Fibroblast of lung (primary cell): Measurements from ENCODE around the gene UBR3. TPM values are rescaled to one million over a fixed set of nuclear protein-coding genes. Genes with fewer than 3 reads are reported as not detected.
A peak's percentile ranks its signal among the peaks of the same experiment; 100 is the strongest.

Source experiments
- DNase-seq, 2 donors: peaks; one replicate each; pipeline versions ENCODE4 v3.0.0 to v3.0.0-alpha.2; 2010; ENCODE audit warnings: low read depth in 2 of 2
- H2AFZ ChIP-seq: 2 replicates; pipeline ENCODE4 v1.5.1; 2012; ENCODE audit warnings: low read length, control low read depth, inconsistent platforms
- H3K27ac ChIP-seq: 2 replicates; pipeline ENCODE4 v1.5.1; 2011; ENCODE audit warnings: low read length, control low read depth; ENCODE audit not compliant: insufficient read depth
- H3K27me3 ChIP-seq: 2 replicates; pipeline ENCODE4 v1.5.1; 2011; ENCODE audit warnings: mild to moderate bottlenecking, low read length; ENCODE audit not compliant: control insufficient read depth, insufficient read depth
- H3K36me3 ChIP-seq: 2 replicates; pipeline ENCODE4 v1.5.1; 2011; ENCODE audit warnings: low read length; ENCODE audit not compliant: control insufficient read depth, insufficient read depth
- H3K4me1 ChIP-seq: 2 replicates; pipeline ENCODE4 v1.5.1; 2011; ENCODE audit warnings: low read length; ENCODE audit not compliant: control insufficient read depth, insufficient read depth; ENCODE audit errors: extremely low read depth
- H3K4me2 ChIP-seq: 2 replicates; pipeline ENCODE4 v1.5.1; 2011; ENCODE audit warnings: low read length, control low read depth; ENCODE audit not compliant: insufficient read depth; ENCODE audit errors: extremely low read depth
- H3K4me3 ChIP-seq, 4 experiments: fragments of 200-600 bp in 1 of 4; sonication (generic) in 1 of 4; replicated peaks in 1 of 4; 2 replicates each; pipeline ENCODE4 v1.5.1; 2011 to 2016; ENCODE audit warnings: low read length in 4 of 4, low read depth in 3 of 4, mild to moderate bottlenecking in 3 of 4, control low read depth in 2 of 4, inconsistent platforms in 1 of 4, mixed read lengths in 1 of 4; ENCODE audit not compliant: insufficient read depth in 1 of 4; ENCODE audit errors: control extremely low read depth in 1 of 4
- H3K79me2 ChIP-seq: 2 replicates; pipeline ENCODE4 v1.5.1; 2012; ENCODE audit warnings: mild to moderate bottlenecking, low read length, inconsistent platforms; ENCODE audit not compliant: control insufficient read depth, insufficient read depth
- H3K9ac ChIP-seq: 2 replicates; pipeline ENCODE4 v1.5.1; 2011; ENCODE audit warnings: mild to moderate bottlenecking, low read length, control low read depth; ENCODE audit not compliant: insufficient read depth
- H3K9me3 ChIP-seq: 2 replicates; pipeline ENCODE4 v1.5.1; 2012; ENCODE audit warnings: low read depth, low read length; ENCODE audit not compliant: control insufficient read depth, insufficient read depth
- H4K20me1 ChIP-seq: 2 replicates; pipeline ENCODE4 v1.5.1; 2011; ENCODE audit warnings: low read length; ENCODE audit not compliant: control insufficient read depth, insufficient read depth; ENCODE audit errors: extremely low read depth
- CTCF ChIP-seq, 2 donors: IDR thresholded peaks in 1 of 2; conservative IDR thresholded peaks in 1 of 2; 1 replicate in 1 of 2; 2 replicates in 1 of 2; pipeline ENCODE4 v1.5.1; 2011 to 2012; ENCODE audit warnings: low read length in 2 of 2, control low read depth in 1 of 2, inconsistent platforms in 1 of 2, low read depth in 1 of 2, mild to moderate bottlenecking in 1 of 2
- EZH2 ChIP-seq: IDR thresholded peaks from 2 replicates; pipeline ENCODE4 v1.5.1; 2012; ENCODE audit warnings: low read length, control low read depth, mild to moderate bottlenecking; ENCODE audit errors: missing control alignments
- polyA plus RNA-seq, 2 donors: library from polyadenylated mRNA; depleted of rRNA in 1 of 2; stranded (reverse) in 1 of 2; unstranded in 1 of 2; fragments of >200 nt; gene quantifications; 2 replicates each; pipeline ENCODE4 v1.2.1, GENCODE V29; 2011 to 2012; ENCODE audit warnings: missing spikeins in 1 of 2
- total RNA-seq: library from RNA; depleted of rRNA; stranded (reverse); fragments of >200 nt; gene quantifications from 2 replicates; pipeline ENCODE4 v1.2.1, GENCODE V29; 2014

Gene UBR3
- total and polyA plus RNA-seq, 2 donors (not counting 1 experiment from before 2014, with no cell fraction given), result 21.7 to 39.5 TPM

DNA sequence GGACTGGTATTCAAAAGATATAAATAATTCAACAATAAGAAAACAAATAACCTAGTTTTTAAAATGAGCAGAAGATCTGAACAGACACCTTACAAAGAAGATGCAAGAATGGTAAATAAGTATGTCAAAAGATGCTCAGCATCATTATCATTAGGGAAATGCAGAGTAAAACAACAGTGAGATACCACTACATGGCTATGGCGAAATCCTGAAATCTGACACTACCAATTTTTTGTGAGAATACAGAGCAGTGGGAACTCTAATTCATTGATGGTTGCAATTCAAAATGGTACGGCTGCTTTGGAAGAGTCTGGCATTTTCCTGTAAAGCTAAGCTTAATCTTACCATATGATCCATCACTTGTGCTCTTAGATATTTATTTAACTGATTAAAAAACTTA is 151.8 kb downstream of the UBR3 start:
- Histone ChIP-seq H3K4me2 (no peak overlapping the region), H3K36me3 (no peaks in the 10 kb centered on the region), H3K9me3 (no peaks in the 10 kb centered on the region), H4K20me1 (no peaks in the 10 kb centered on the region), H3K27me3 (no peaks in the 10 kb centered on the region), H3K9ac (no peak overlapping the region), H2AFZ (no peak overlapping the region), H3K4me1 (no peaks in the 10 kb centered on the region), H3K4me3 (no peak overlapping the region), H3K79me2 (no peaks in the 10 kb centered on the region), H3K27ac (no peak overlapping the region)
- TF ChIP-seq CTCF (conservative IDR thresholded peaks at IDR 0.05 in 1 of 2, IDR thresholded peaks at IDR 0.05 in 1 of 2; ENCODE audit: low read depth in 1 of 2, low read length in 2 of 2) (no peak), EZH2 (no peak)
- DNase-seq, result peak in 1 of 2 donors; percentile 21

DNA sequence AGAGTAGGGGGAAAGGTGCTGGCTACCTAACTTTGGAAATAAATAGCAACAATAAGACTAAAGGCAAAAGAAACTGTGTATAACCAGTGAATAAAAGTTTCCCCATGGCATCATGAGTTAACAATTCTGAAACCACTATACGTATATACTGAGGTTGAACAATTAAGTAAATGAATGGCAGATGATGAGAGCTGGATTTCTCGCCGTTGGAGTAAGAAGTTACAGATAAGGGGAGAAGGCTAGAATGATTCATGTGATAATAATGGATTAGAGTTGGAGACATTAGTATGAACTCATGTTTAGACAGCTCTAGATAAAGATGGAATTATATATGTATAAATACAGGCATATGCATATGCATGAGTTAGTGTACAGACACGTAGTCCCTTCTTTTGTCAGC is 152.7 kb downstream of the UBR3 start:
- Histone ChIP-seq H3K36me3 (no peaks in the 10 kb centered on the region), H3K4me1 (no peaks in the 10 kb centered on the region), H3K79me2 (no peaks in the 10 kb centered on the region), H3K27ac (no peak overlapping the region), H3K27me3 (no peaks in the 10 kb centered on the region), H3K4me2 (no peak overlapping the region), H4K20me1 (no peaks in the 10 kb centered on the region), H3K9ac (no peak overlapping the region), H2AFZ (no peak overlapping the region), H3K9me3 (no peaks in the 10 kb centered on the region), H3K4me3 (no peak overlapping the region)
- peak in 1 of 2 donors; percentile 71 for DNase-seq
- TF ChIP-seq CTCF (conservative IDR thresholded peaks at IDR 0.05 in 1 of 2, IDR thresholded peaks at IDR 0.05 in 1 of 2; ENCODE audit: low read depth in 1 of 2, low read length in 2 of 2) (no peak), EZH2 (no peak)

GRCh38 chr2:169980643-169981042 is 153.4 kb downstream of the UBR3 start:
- TF ChIP-seq EZH2 (no peak), CTCF (conservative IDR thresholded peaks at IDR 0.05 in 1 of 2, IDR thresholded peaks at IDR 0.05 in 1 of 2; ENCODE audit: low read depth in 1 of 2, low read length in 2 of 2) (no peak)
- Histone ChIP-seq H3K27ac (no peak overlapping the region), H3K4me2 (no peak overlapping the region), H3K9me3 (no peaks in the 10 kb centered on the region), H3K36me3 (no peaks in the 10 kb centered on the region), H3K4me3 (no peak overlapping the region), H4K20me1 (no peaks in the 10 kb centered on the region), H3K79me2 (no peaks in the 10 kb centered on the region), H3K27me3 (no peaks in the 10 kb centered on the region), H3K9ac (no peak overlapping the region), H2AFZ (no peak overlapping the region), H3K4me1 (no peaks in the 10 kb centered on the region)
- DNase-seq, result no peak
